GM19240 (cell line): ENCODE measurements around the gene BST1.
A peak's percentile ranks its signal among the peaks of the same experiment; 100 is the strongest.

Source experiments
- DNase-seq: peaks from one replicate; pipeline ENCODE4 v3.0.0; 2011; ENCODE audit warnings: low spot score; ENCODE audit not compliant: insufficient read length

The BST1 gene

GRCh38 chr4:15676039-15676438, 26.8 kb upstream of the BST1 start:
- no peak for DNase-seq

- no peak for DNase-seq
Measured at GRCh38 chr4:15676899-15677298, 26.0 kb upstream of the BST1 start.

- DNase-seq = no peak
Measured at GRCh38 chr4:15677507-15677988, 25.3 kb upstream of the BST1 start.

GRCh38 chr4:15681067-15681371, 21.8 kb upstream of the BST1 start:
- DNase-seq = no peak

GRCh38 chr4:15681372-15682241, 21.3 kb upstream of the BST1 start, which contains the start of gene FAM200B:
Gene FAM200B (plus strand): TSS chr4:15681827. CDS start chr4:15686978, 5,151 bp downstream.
- DNase-seq = peak; percentile 79

DNA sequence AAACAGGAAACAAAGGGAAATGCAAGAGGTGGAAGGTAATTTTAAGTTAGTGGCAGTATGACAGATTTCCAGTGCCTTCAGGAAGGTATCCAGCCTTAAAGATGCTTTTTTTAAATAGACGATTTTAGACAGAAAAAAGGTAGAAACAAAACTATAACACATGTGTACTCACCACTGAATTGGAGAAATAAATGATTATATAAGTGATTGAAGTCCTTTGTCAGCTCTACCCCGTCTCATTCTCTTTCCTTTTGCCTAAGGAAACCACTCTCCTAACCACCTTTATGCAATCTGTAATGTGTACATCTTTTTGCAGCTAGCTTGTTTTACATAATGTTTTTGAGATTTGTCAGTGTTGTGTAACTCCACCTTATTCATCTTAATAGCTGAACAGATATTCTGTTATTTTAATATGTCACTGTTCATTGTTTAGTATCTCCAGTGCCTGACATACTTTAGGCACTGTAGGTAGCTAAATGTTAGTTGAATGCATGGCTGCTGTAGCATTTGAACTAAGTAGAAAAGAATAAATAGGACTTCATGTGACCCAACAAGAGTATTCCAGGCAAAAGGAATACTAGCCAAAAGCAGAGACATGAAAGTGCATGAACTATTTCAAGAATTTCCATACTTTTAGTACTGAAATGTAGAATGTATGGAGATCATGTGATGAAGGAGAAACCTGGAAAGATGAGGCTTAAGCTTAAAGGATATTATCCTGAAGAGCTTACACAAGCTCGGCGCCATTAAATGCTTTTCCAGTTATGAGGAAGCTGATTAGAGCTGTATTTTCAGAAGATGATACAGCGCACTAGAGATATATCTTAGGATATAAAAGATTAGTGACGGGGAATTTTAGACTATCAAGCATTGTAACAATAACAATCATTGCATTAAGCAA, 20.4 kb upstream of the BST1 start:
- no peak for DNase-seq

DNA sequence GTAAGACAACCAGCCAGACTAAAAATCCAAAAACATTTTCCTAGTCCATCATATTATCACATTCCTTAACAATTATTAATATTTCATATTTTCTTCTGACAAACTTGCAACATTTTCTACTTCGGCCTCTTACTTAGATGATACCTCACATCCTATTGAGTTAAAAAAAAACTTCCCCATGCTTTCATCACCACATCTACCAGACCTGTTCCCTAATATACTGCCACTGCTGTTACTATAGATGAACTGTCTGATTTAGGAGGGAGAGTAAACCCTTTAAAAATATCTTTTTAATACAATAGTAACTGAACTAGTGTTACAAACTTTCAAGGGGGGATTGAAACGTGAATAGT, 19.7 kb upstream of the BST1 start:
- no peak for DNase-seq

DNA sequence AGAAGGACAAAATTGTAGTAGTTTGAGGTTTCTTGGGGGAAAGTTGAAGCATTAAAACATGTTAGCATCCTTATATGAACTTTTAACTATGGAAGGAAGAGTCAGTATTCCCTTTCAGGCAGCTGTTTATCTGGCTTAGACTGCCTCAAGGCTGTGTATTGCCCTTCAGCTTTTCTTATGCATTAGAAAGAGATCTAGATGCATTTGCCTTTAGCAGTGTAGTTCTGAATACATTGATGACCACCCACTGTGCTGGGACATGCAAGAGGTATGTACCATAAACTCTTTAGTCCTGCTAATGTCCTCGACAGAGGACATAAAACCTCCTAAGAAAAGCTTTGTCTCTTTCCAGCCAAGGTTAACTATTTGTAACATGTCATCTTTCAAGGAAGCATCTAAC, 18.4 kb upstream of the BST1 start:
- DNase-seq = no peak

GRCh38 chr4:15688051-15688450, 14.8 kb upstream of the BST1 start:
- DNase-seq = no peak

- no peak for DNase-seq
Measured at GRCh38 chr4:15689540-15689939, 13.3 kb upstream of the BST1 start.

GRCh38 chr4:15690020-15690809, 12.7 kb upstream of the BST1 start:
- DNase-seq = no peak

GRCh38 chr4:15691346-15692135, 11.3 kb upstream of the BST1 start:
- no peak for DNase-seq

GRCh38 chr4:15692602-15693001, 10.3 kb upstream of the BST1 start:
- DNase-seq = no peak

- no peak for DNase-seq
Measured at GRCh38 chr4:15694431-15694830, 8.4 kb upstream of the BST1 start.

DNA sequence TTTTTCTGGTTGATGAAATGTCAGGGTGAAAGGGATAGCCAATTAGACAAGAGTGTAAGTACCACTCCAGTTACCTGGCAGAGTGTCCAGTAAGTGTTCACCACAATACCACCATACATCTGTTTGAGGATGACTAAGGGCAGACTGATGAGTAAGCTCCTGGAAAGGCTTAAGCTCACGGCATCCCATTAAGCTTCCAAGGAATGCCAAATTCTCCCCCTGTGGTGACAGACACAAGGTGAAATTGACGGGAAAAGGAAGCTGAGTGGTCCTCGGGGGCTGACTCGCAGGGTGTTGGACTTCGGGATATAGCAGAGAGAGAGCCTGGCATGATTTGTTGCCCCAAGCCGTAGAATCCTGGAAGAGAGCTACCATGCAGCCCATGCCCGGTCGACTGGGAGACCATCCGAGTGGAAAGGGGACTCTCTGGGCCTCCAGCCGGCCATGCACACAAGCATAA, 7.6 kb upstream of the BST1 start:
- no peak for DNase-seq

GRCh38 chr4:15695729-15696128, 7.1 kb upstream of the BST1 start:
- no peak for DNase-seq

DNA sequence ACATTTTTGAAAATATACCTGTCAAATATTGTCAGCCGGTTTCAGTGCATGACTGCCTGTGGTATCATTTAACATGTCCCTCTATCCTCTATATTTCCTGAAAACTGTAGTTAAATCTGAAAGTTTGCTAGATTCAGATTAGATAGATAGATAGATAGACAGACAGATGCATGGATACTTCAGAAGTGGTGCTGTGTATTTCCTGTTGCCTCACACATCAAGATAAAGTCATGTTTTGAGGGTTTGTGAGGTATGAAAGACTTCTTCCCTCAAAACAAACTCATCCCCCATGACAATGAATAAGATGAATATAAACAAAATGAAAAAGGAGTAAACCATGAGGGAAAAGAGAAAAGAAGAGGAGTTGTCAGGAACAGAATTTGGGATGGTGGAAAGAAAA, 6.0 kb upstream of the BST1 start:
- DNase-seq = no peak

GRCh38 chr4:15703439-15703838, 574 bp downstream of the BST1 start:
- DNase-seq = no peak

DNA sequence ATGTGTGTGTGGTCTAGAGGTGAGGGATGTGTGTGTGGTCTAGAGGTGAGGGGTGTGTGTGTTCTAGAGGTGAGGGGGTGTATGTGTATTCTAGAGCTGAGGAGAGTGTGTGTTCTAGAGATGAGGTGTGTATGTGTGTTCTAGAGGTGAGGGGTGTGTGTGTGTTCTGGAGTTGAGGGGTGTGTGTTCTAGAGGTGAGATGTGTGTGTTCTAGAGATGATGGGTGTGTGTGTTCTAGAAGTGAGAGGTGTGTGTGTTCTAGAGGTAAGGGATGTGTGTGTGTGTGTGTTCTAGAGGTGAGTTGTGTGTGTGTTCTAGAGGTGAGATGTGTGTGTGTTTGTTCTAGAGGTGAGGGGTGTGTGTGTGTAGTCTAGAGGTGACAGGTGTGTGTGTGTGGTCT, 1.3 kb downstream of the BST1 start:
- no peak for DNase-seq

GRCh38 chr4:15706646-15707362, 3.9 kb downstream of the BST1 start:
- DNase-seq = no peak
